HEK293 (cell line): ENCODE results near the gene BCKDHB.

Experiments used
- CTCF ChIA-PET: fragments of 350-600 bp; formaldehyde crosslinking; extraction: SDS; loops from one replicate; lab custom pipeline; 2021; ENCODE audit warnings: antibody characterized with exemption; lab: Yijun Ruan, JAX
- POLR2A ChIA-PET: fragments of 300-600 bp; formaldehyde crosslinking; extraction: SDS; loops from one replicate; lab custom pipeline; 2020; ENCODE audit warnings: antibody characterized with exemption, inconsistent platforms; lab: Yijun Ruan, JAX
- H3K27ac ChIP-seq: fragments of 200-500 bp; sonication (Bioruptor generic); 2 replicates; pipeline ENCODE4 v1.5.1; 2014; ENCODE audit warnings: low read depth, low read length, control low read depth, inconsistent platforms; ENCODE audit errors: extremely low read depth
- H3K36me3 ChIP-seq, 2 experiments: fragments of 200-500 bp in 1 of 2; sonication (Bioruptor generic) in 1 of 2; 1 replicate in 1 of 2; 2 replicates in 1 of 2; pipeline ENCODE4 v1.5.1; 2014 to 2017; ENCODE audit warnings: inconsistent platforms in 2 of 2, low read length in 2 of 2; ENCODE audit not compliant: control insufficient read depth in 2 of 2, insufficient read depth in 1 of 2
- H3K4me1 ChIP-seq: fragments of 200-500 bp; sonication (Bioruptor generic); 2 replicates; pipeline ENCODE4 v1.5.1; 2014; ENCODE audit warnings: mild to moderate bottlenecking, low read length, inconsistent platforms; ENCODE audit not compliant: control insufficient read depth, insufficient read depth
- H3K4me3 ChIP-seq: 2 replicates; pipeline ENCODE4 v1.5.1; 2011; ENCODE audit warnings: low read depth, mild to moderate bottlenecking, control low read depth, low read length, moderate library complexity
- H3K9me3 ChIP-seq: fragments of 200-500 bp; sonication (Bioruptor generic); 2 replicates; pipeline ENCODE4 v1.5.1; 2014; ENCODE audit warnings: low read depth, low read length, inconsistent platforms; ENCODE audit not compliant: control insufficient read depth, insufficient read depth
- EGR2 ChIP-seq: fragments of 450-650 bp; formaldehyde crosslinking; IDR thresholded peaks from 2 replicates; pipeline ENCODE4 v1.5.1; 2016; ENCODE audit warnings: low read depth, missing biosample characterization, missing genetic modification characterization
- GLI4 ChIP-seq: fragments of 450-650 bp; formaldehyde crosslinking; IDR thresholded peaks from 2 replicates; pipeline ENCODE4 v1.5.1; 2016; ENCODE audit warnings: missing biosample characterization, missing genetic modification characterization
- HIC1 ChIP-seq: fragments of 450-650 bp; formaldehyde crosslinking; IDR thresholded peaks from 2 replicates; pipeline ENCODE4 v1.5.1; 2016; ENCODE audit warnings: missing biosample characterization, missing genetic modification characterization
- MZF1 ChIP-seq: fragments of 450-650 bp; formaldehyde crosslinking; IDR thresholded peaks from 2 replicates; pipeline ENCODE4 v1.5.1; 2017; ENCODE audit warnings: missing biosample characterization, missing genetic modification characterization, borderline replicate concordance
- PATZ1 ChIP-seq: fragments of 450-650 bp; formaldehyde crosslinking; IDR thresholded peaks from 2 replicates; pipeline ENCODE4 v1.5.1; 2016; ENCODE audit warnings: missing biosample characterization, missing genetic modification characterization
- WT1 ChIP-seq: fragments of 450-650 bp; formaldehyde crosslinking; IDR thresholded peaks from 2 replicates; pipeline ENCODE4 v1.5.1; 2016; ENCODE audit warnings: missing biosample characterization, missing genetic modification characterization
- ZBTB44 ChIP-seq: fragments of 450-650 bp; IDR thresholded peaks from 2 replicates; pipeline ENCODE4 v1.5.1; 2018; ENCODE audit warnings: missing biosample characterization, mild to moderate bottlenecking, missing genetic modification characterization
- ZBTB49 ChIP-seq: fragments of 450-650 bp; formaldehyde crosslinking; IDR thresholded peaks from 2 replicates; pipeline ENCODE4 v1.5.1; 2016; ENCODE audit warnings: missing biosample characterization, missing genetic modification characterization, low read depth
- ZNF2 ChIP-seq: fragments of 450-650 bp; formaldehyde crosslinking; IDR thresholded peaks from 2 replicates; pipeline ENCODE4 v1.5.1; 2016; ENCODE audit warnings: missing biosample characterization, missing genetic modification characterization
- ZNF221 ChIP-seq: fragments of 450-650 bp; formaldehyde crosslinking; IDR thresholded peaks from 2 replicates; pipeline ENCODE4 v1.5.1; 2017; ENCODE audit warnings: missing biosample characterization, missing genetic modification characterization, borderline replicate concordance
- ZNF274 ChIP-seq, 2 experiments: fragments of 200-500 bp in 1 of 2; fragments of 450-650 bp in 1 of 2; sonication (Bioruptor generic) in 1 of 2; formaldehyde crosslinking in 1 of 2; IDR thresholded peaks; 2 replicates each; pipeline versions ENCODE4 v1.5.1 to v1.6.1; 2014 to 2016; ENCODE audit warnings: borderline replicate concordance in 1 of 2, inconsistent platforms in 1 of 2, low read length in 1 of 2, missing biosample characterization in 1 of 2, missing genetic modification characterization in 1 of 2
- ZNF324 ChIP-seq: fragments of 450-650 bp; formaldehyde crosslinking; IDR thresholded peaks from 2 replicates; pipeline ENCODE4 v1.5.1; 2016; ENCODE audit warnings: missing biosample characterization, missing genetic modification characterization
- ZNF48 ChIP-seq: fragments of 450-650 bp; formaldehyde crosslinking; IDR thresholded peaks from 2 replicates; pipeline ENCODE4 v1.5.1; 2016; ENCODE audit warnings: missing biosample characterization, missing genetic modification characterization
- ZNF600 ChIP-seq: fragments of 450-650 bp; formaldehyde crosslinking; IDR thresholded peaks from 2 replicates; pipeline ENCODE4 v1.5.1; 2016; ENCODE audit warnings: missing biosample characterization, missing genetic modification characterization
- ZNF629 ChIP-seq: fragments of 450-650 bp; formaldehyde crosslinking; IDR thresholded peaks from 2 replicates; pipeline ENCODE4 v1.5.1; 2017; ENCODE audit warnings: missing biosample characterization, missing genetic modification characterization
- ZNF830 ChIP-seq: fragments of 450-650 bp; IDR thresholded peaks from 2 replicates; pipeline ENCODE4 v1.5.0; 2018; ENCODE audit warnings: missing biosample characterization, missing genetic modification characterization, low read depth, mild to moderate bottlenecking, moderate library complexity
- ZNF837 ChIP-seq: fragments of 450-650 bp; formaldehyde crosslinking; IDR thresholded peaks from 2 replicates; pipeline ENCODE4 v1.5.1; 2016; ENCODE audit warnings: missing biosample characterization, missing genetic modification characterization
- ZSCAN16 ChIP-seq: fragments of 450-650 bp; formaldehyde crosslinking; IDR thresholded peaks from 2 replicates; pipeline ENCODE4 v1.5.1; 2016; ENCODE audit warnings: missing biosample characterization, missing genetic modification characterization
- ZSCAN4 ChIP-seq: fragments of 450-650 bp; formaldehyde crosslinking; IDR thresholded peaks from 2 replicates; pipeline ENCODE4 v1.5.1; 2017; ENCODE audit warnings: missing biosample characterization, missing genetic modification characterization
- ZXDB ChIP-seq: fragments of 450-650 bp; formaldehyde crosslinking; IDR thresholded peaks from 2 replicates; pipeline ENCODE4 v1.5.1; 2016; ENCODE audit warnings: missing biosample characterization, missing genetic modification characterization

The BCKDHB gene

GRCh38 chr6:80314531-80314930, 208.1 kb downstream of the BCKDHB start:
- H3K27ac ChIP-seq, result no peak overlapping the region
- H3K9me3 ChIP-seq, result no peaks in the 10 kb centered on the region
- ChIA-PET POLR2A (no interaction called here), CTCF (interaction anchor here (0.6 to 1.1 kb wide), 2 partner anchors 11 to 23 kb away, joined by 3 read pairs; no protein-coding TSS in a partner anchor)
- no peak for TF ChIP-seq ZSCAN16 (tag by site-specific recombination)
- no peak for TF ChIP-seq ZNF629
- no peak for TF ChIP-seq ZNF600 (tag by site-specific recombination)
- H3K36me3 ChIP-seq, result no peaks in the 10 kb centered on the region
- no peaks in the 10 kb centered on the region for H3K4me1 ChIP-seq
- no peak overlapping the region for H3K4me3 ChIP-seq

- CTCF ChIA-PET, result no interaction called here
- no peak overlapping the region for H3K4me3 ChIP-seq
- no peak for TF ChIP-seq ZNF629
- no peak for TF ChIP-seq ZNF274 (IDR thresholded peaks at IDR 0.05; ENCODE audit: low read length)
- TF ChIP-seq ZNF274 (tag by site-specific recombination; IDR thresholded peaks at IDR 0.05; ENCODE audit: borderline replicate concordance), result no peak
- no peak for TF ChIP-seq ZXDB (tag by site-specific recombination)
- TF ChIP-seq MZF1, result no peak
- TF ChIP-seq HIC1 (tag by site-specific recombination), result no peak
- no peak for TF ChIP-seq ZNF324
- TF ChIP-seq ZBTB49 (tag by site-specific recombination), result no peak
- no peak for TF ChIP-seq PATZ1 (tag by site-specific recombination)
- no peak for TF ChIP-seq EGR2 (tag by site-specific recombination)
- no peak for TF ChIP-seq ZNF837 (tag by site-specific recombination)
- TF ChIP-seq, all 188 proteins: peak for 0
- POLR2A ChIA-PET, result no interaction called here
- H3K4me1 ChIP-seq, result no peaks in the 10 kb centered on the region
- H3K27ac ChIP-seq, result no peak overlapping the region
- H3K9me3 ChIP-seq, result no peaks in the 10 kb centered on the region
- no peaks in the 10 kb centered on the region for H3K36me3 ChIP-seq
Measured at GRCh38 chr6:80316686-80317231, 210.3 kb downstream of the BCKDHB start.

- H3K4me1 ChIP-seq, result no peaks in the 10 kb centered on the region
- no peak overlapping the region for H3K4me3 ChIP-seq
- CTCF ChIA-PET, result interaction anchor here (0.6 to 1.3 kb wide), 4 partner anchors 11 to 154 kb away, joined by 3 to 4 read pairs (median 4); no protein-coding TSS in a partner anchor
- H3K9me3 ChIP-seq, result no peaks in the 10 kb centered on the region
- POLR2A ChIA-PET, result no interaction called here
- no peaks in the 10 kb centered on the region for H3K36me3 ChIP-seq
- H3K27ac ChIP-seq, result no peak overlapping the region
- no peak for TF ChIP-seq ZBTB44 (tag by site-specific recombination)
- TF ChIP-seq WT1, result no peak
- no peak for TF ChIP-seq ZSCAN4
- no peak for TF ChIP-seq ZNF629
- TF ChIP-seq ZNF2, result no peak
- no peak for TF ChIP-seq ZNF830 (tag by site-specific recombination)
- TF ChIP-seq ZNF221 (tag by site-specific recombination), result no peak
- no peak for TF ChIP-seq GLI4
- TF ChIP-seq ZNF48, result no peak
Measured at GRCh38 chr6:80319196-80319595, 212.7 kb downstream of the BCKDHB start.
